ENCODE data around the gene NSMF. TPM values are rescaled to one million over a fixed set of nuclear protein-coding genes. Genes with fewer than 3 reads are reported as not detected.

NSMF gene
- total RNA-seq, 1 donor from 2014 or later = 24.7 TPM

- H3K27me3 Mint-ChIP-seq = peaks cover 2% of the 10 kb centered on the region
- no peak for DNase-seq
- no peaks in the 10 kb centered on the region for H3K9me3 Mint-ChIP-seq
- H3K36me3 Mint-ChIP-seq (ENCODE audit: low read depth) = no peaks in the 10 kb centered on the region
- TF ChIP-seq CTCF (IDR thresholded peaks at IDR 0.05) = no peak
- no peak for ATAC-seq (ENCODE audit: low read depth)
- intact Hi-C loops (cut with micrococcal nuclease) = no loop called here
- no peak overlapping the region for H3K4me3 Mint-ChIP-seq
- CTCF ChIA-PET = interaction anchor here (1.2 kb wide), 1 partner anchor 13 kb away, joined by 3 read pairs; no protein-coding TSS in a partner anchor
- peaks cover 13% of the 10 kb centered on the region for H3K4me1 Mint-ChIP-seq
- POLR2A ChIA-PET = no interaction called here
- no peak overlapping the region for H3K27ac Mint-ChIP-seq
Measured at GRCh38 chr9:137430723-137431415, 28.3 kb downstream of the NSMF start.

- DNase-seq (peak; percentile 65), ATAC-seq (ENCODE audit: low read depth) (peak; percentile 73)
- H3K4me3 Mint-ChIP-seq = peak overlapping the region; percentile 38
- peaks cover 2% of the 10 kb centered on the region for H3K27me3 Mint-ChIP-seq
- no peaks in the 10 kb centered on the region for H3K36me3 Mint-ChIP-seq (ENCODE audit: low read depth)
- no peak for TF ChIP-seq CTCF (IDR thresholded peaks at IDR 0.05)
- intact Hi-C loops (cut with micrococcal nuclease) = loop anchor here (2.0 kb wide), 1 partner anchor 13 kb away; no protein-coding TSS in a partner anchor
- no peak overlapping the region for H3K27ac Mint-ChIP-seq
- CTCF ChIA-PET = interaction anchor here (1.2 kb wide), 1 partner anchor 14 kb away, joined by 3 read pairs; no protein-coding TSS in a partner anchor
- H3K9me3 Mint-ChIP-seq = no peaks in the 10 kb centered on the region
- POLR2A ChIA-PET = no interaction called here
- H3K4me1 Mint-ChIP-seq = peaks cover 13% of the 10 kb centered on the region
Measured at GRCh38 chr9:137429974-137430722, 29.0 kb downstream of the NSMF start.

GRCh38 chr9:137429546-137429890 lies 29.6 kb downstream of the NSMF start:
- peaks cover 2% of the 10 kb centered on the region for H3K27me3 Mint-ChIP-seq
- CTCF ChIA-PET = no interaction called here
- POLR2A ChIA-PET = no interaction called here
- TF ChIP-seq CTCF (IDR thresholded peaks at IDR 0.05) = no peak
- no peaks in the 10 kb centered on the region for H3K9me3 Mint-ChIP-seq
- H3K27ac Mint-ChIP-seq = no peak overlapping the region
- no peak for DNase-seq
- peak; percentile 18 for ATAC-seq (ENCODE audit: low read depth)
- intact Hi-C loops (cut with micrococcal nuclease) = loop anchor here (2.0 kb wide), 1 partner anchor 13 kb away; no protein-coding TSS in a partner anchor
- peaks cover 15% of the 10 kb centered on the region for H3K4me1 Mint-ChIP-seq
- no peak overlapping the region for H3K4me3 Mint-ChIP-seq
- H3K36me3 Mint-ChIP-seq (ENCODE audit: low read depth) = no peaks in the 10 kb centered on the region

GRCh38 chr9:137428841-137429545 lies 30.1 kb downstream of the NSMF start:
- no peak for TF ChIP-seq CTCF (IDR thresholded peaks at IDR 0.05)
- Mint-ChIP-seq H3K27ac (no peak overlapping the region), H3K36me3 (ENCODE audit: low read depth) (no peaks in the 10 kb centered on the region), H3K4me1 (peaks cover 17% of the 10 kb centered on the region), H3K4me3 (no peak overlapping the region), H3K9me3 (no peaks in the 10 kb centered on the region), H3K27me3 (peaks cover 2% of the 10 kb centered on the region)
- CTCF ChIA-PET = no interaction called here
- ATAC-seq (ENCODE audit: low read depth) (peak; percentile 23), DNase-seq (no peak)
- intact Hi-C loops (cut with micrococcal nuclease) = loop anchor here (2.0 kb wide), 1 partner anchor 14 kb away; no protein-coding TSS in a partner anchor
- POLR2A ChIA-PET = interaction anchor here (0.6 to 0.7 kb wide), 3 partner anchors 15 to 192 kb away, joined by 3 to 8 read pairs (median 4); no protein-coding TSS in a partner anchor

GRCh38 chr9:137428311-137428630 lies 30.9 kb downstream of the NSMF start:
- H3K27ac Mint-ChIP-seq = no peak overlapping the region
- H3K9me3 Mint-ChIP-seq = no peaks in the 10 kb centered on the region
- DNase-seq (no peak), ATAC-seq (ENCODE audit: low read depth) (no peak)
- H3K36me3 Mint-ChIP-seq (ENCODE audit: low read depth) = no peaks in the 10 kb centered on the region
- no peak overlapping the region for H3K4me3 Mint-ChIP-seq
- intact Hi-C loops (cut with micrococcal nuclease) = loop anchor here (2.0 kb wide), 1 partner anchor 15 kb away; no protein-coding TSS in a partner anchor
- ChIA-PET POLR2A (interaction anchor here (0.6 kb wide), 1 partner anchor 191 kb away, joined by 8 read pairs; no protein-coding TSS in a partner anchor), CTCF (no interaction called here)
- peaks cover 2% of the 10 kb centered on the region for H3K27me3 Mint-ChIP-seq
- peaks cover 17% of the 10 kb centered on the region for H3K4me1 Mint-ChIP-seq
- TF ChIP-seq CTCF (IDR thresholded peaks at IDR 0.05) = no peak
